SK-N-SH (cell line): ENCODE results near the gene ART1. TPM values are rescaled to one million over a fixed set of nuclear protein-coding genes. Genes with fewer than 3 reads are reported as not detected.

Source experiments
- CTCF ChIA-PET: fragments of 300-600, 350-600 bp; formaldehyde crosslinking; extraction: SDS; loops from one replicate; lab custom pipeline; 2021; lab: Yijun Ruan, JAX
- POLR2A ChIA-PET: fragments of 350-600 bp; sonication (Branson Sonifier 250); formaldehyde crosslinking; extraction: SDS; loops from one replicate; lab custom pipeline; 2020; ENCODE audit warnings: antibody characterized with exemption, inconsistent platforms; lab: Yijun Ruan, JAX
- DNase-seq: peaks from one replicate; pipeline ENCODE4 v3.0.0; 2012
- H2AFZ ChIP-seq: fragments of 200-600 bp; sonication (generic); 2 replicates; pipeline ENCODE4 v1.8.1; 2016; ENCODE audit warnings: antibody characterized with exemption, mild to moderate bottlenecking, low read depth
- H3F3A ChIP-seq: fragments of 200-600 bp; sonication (generic); replicated peaks from 2 replicates; pipeline ENCODE3; 2016; ENCODE audit warnings: antibody characterized with exemption, mild to moderate bottlenecking; ENCODE audit not compliant: insufficient read depth
- H3K27ac ChIP-seq, 2 experiments: fragments of 200-500 bp in 1 of 2; fragments of 200-600 bp in 1 of 2; sonication (Bioruptor generic) in 1 of 2; sonication (generic), shearing (Covaris generic) in 1 of 2; 2 replicates each; pipeline versions ENCODE4 v1.5.1 to v1.6.1; 2014 to 2016; ENCODE audit warnings: low read depth in 2 of 2, inconsistent platforms in 1 of 2, low read length in 1 of 2, mild to moderate bottlenecking in 1 of 2, mixed read lengths in 1 of 2
- H3K27me3 ChIP-seq: fragments of 200-600 bp; sonication (generic), shearing (Covaris generic); 2 replicates; pipeline ENCODE4 v1.6.1; 2016; ENCODE audit warnings: mixed run types; ENCODE audit not compliant: insufficient read depth
- H3K36me3 ChIP-seq, 2 experiments: fragments of 200-500 bp in 1 of 2; fragments of 200-600 bp in 1 of 2; sonication (Bioruptor generic) in 1 of 2; sonication (generic) in 1 of 2; replicated peaks in 1 of 2; 2 replicates each; pipeline versions ENCODE3 to v1.5.1; 2014 to 2016; ENCODE audit warnings: low read length in 1 of 2, mild to moderate bottlenecking in 1 of 2; ENCODE audit not compliant: insufficient read depth in 2 of 2, control insufficient read depth in 1 of 2
- H3K4me1 ChIP-seq, 2 experiments: fragments of 200-500 bp in 1 of 2; fragments of 200-600 bp in 1 of 2; sonication (Bioruptor generic) in 1 of 2; sonication (generic), shearing (Covaris generic) in 1 of 2; 2 replicates each; pipeline versions ENCODE4 v1.5.1 to v1.6.1; 2014 to 2016; ENCODE audit warnings: low read depth in 1 of 2, low read length in 1 of 2, mixed run types in 1 of 2; ENCODE audit not compliant: insufficient read depth in 2 of 2, control insufficient read depth in 1 of 2
- H3K4me2 ChIP-seq: fragments of 200-600 bp; sonication (generic), shearing (Covaris generic); 2 replicates; pipeline ENCODE4 v1.6.1; 2017; ENCODE audit warnings: mixed run types
- H3K4me3 ChIP-seq, 2 experiments: fragments of 200-500 bp in 1 of 2; fragments of 200-600 bp in 1 of 2; sonication (Bioruptor generic) in 1 of 2; sonication (generic), shearing (Covaris generic) in 1 of 2; 2 replicates each; pipeline versions ENCODE4 v1.5.1 to v1.8.1; 2014 to 2016; ENCODE audit warnings: low read depth in 2 of 2, inconsistent platforms in 1 of 2, low read length in 1 of 2, mild to moderate bottlenecking in 1 of 2, mixed read lengths in 1 of 2, moderate library complexity in 1 of 2
- H3K79me2 ChIP-seq: fragments of 200-600 bp; sonication (generic); 2 replicates; pipeline ENCODE4 v1.8.1; 2017; ENCODE audit warnings: mild to moderate bottlenecking; ENCODE audit not compliant: insufficient read depth
- H3K9ac ChIP-seq: fragments of 200-600 bp; sonication (generic); 2 replicates; pipeline ENCODE4 v1.6.1; 2017; ENCODE audit warnings: mixed run types
- H3K9me2 ChIP-seq: fragments of 200-600 bp; sonication (generic); 2 replicates; pipeline ENCODE4 v1.6.1; 2017; ENCODE audit warnings: mixed run types
- H3K9me3 ChIP-seq: fragments of 200-600 bp; sonication (generic); 2 replicates; pipeline ENCODE4 v1.6.1; 2017; ENCODE audit warnings: mixed run types, mild to moderate bottlenecking, moderate library complexity
- H4K20me1 ChIP-seq: fragments of 200-600 bp; sonication (generic); 2 replicates; pipeline ENCODE4 v1.6.1; 2017; ENCODE audit warnings: mild to moderate bottlenecking, mixed run types; ENCODE audit not compliant: insufficient read depth
- CHD2 ChIP-seq: fragments of 150-350 bp; IDR thresholded peaks from 2 replicates; pipeline ENCODE4 v1.6.1; 2018; ENCODE audit warnings: low read length; ENCODE audit not compliant: partially characterized antibody
- ELF1 ChIP-seq: IDR thresholded peaks from 2 replicates; pipeline ENCODE4 v1.4.0; 2012
- EZH2phosphoT487 ChIP-seq: fragments of 200-600 bp; sonication (generic); IDR thresholded peaks from 2 replicates; pipeline ENCODE4 v1.6.1; 2017; ENCODE audit warnings: low read depth, mixed run types, mild to moderate bottlenecking, antibody characterized with exemption, moderate library complexity, borderline replicate concordance
- FOSL2 ChIP-seq: IDR thresholded peaks from 2 replicates; pipeline ENCODE4 v1.4.0; 2012; ENCODE audit warnings: low read depth, mild to moderate bottlenecking, moderate library complexity, borderline replicate concordance
- FOXM1 ChIP-seq: IDR thresholded peaks from 2 replicates; pipeline ENCODE4 v1.4.0; 2012; ENCODE audit warnings: low read depth, mild to moderate bottlenecking
- JUND ChIP-seq: IDR thresholded peaks from 2 replicates; pipeline ENCODE4 v1.4.0; 2012
- RCOR1 ChIP-seq: fragments of 150-350 bp; IDR thresholded peaks from 2 replicates; pipeline ENCODE4 v1.6.1; 2017; ENCODE audit warnings: antibody characterized with exemption, low read length
- SIN3A ChIP-seq: IDR thresholded peaks from 2 replicates; pipeline ENCODE4 v1.6.1; 2012; ENCODE audit warnings: low read depth, mild to moderate bottlenecking, low read length, moderate library complexity, borderline replicate concordance
- SMC3 ChIP-seq: IDR thresholded peaks from 2 replicates; pipeline ENCODE4 v1.6.1; 2012; ENCODE audit warnings: low read depth, low read length, improper control_type of control experiment
- TAF1 ChIP-seq: IDR thresholded peaks from 2 replicates; pipeline ENCODE4 v1.6.1; 2012; ENCODE audit warnings: low read depth, mild to moderate bottlenecking, low read length, moderate library complexity, borderline replicate concordance
- TCF12 ChIP-seq: IDR thresholded peaks from 2 replicates; pipeline ENCODE4 v1.4.0; 2012
- YY1 ChIP-seq: IDR thresholded peaks from 2 replicates; pipeline ENCODE4 v1.4.0; 2012; ENCODE audit warnings: low read depth, mild to moderate bottlenecking
- WGBS: methylation state at CpG from one replicate; pipeline ENCODE4 v1.1.6; 2017; ENCODE audit warnings: low lambda C conversion rate; 5-methylcytosine and 5-hydroxymethylcytosine counted together
- polyA plus RNA-seq, 3 experiments: library from polyadenylated mRNA; depleted of rRNA; stranded (reverse); fragments of >200 nt; gene quantifications; 2 replicates each; pipeline ENCODE4 v1.2.3, GENCODE V29; 2012
- TF ChIP-seq, protein P1 (sequence below): fragments of 150-350 bp; IDR thresholded peaks from 2 replicates; pipeline ENCODE4 v1.6.1; 2016; ENCODE audit warnings: mild to moderate bottlenecking, low read depth, low read length
- TF ChIP-seq, protein P2 (sequence below): IDR thresholded peaks from 2 replicates; pipeline ENCODE4 v1.6.1; 2012; ENCODE audit warnings: mild to moderate bottlenecking, low read depth, low read length, moderate library complexity

Gene ART1
- polyA plus RNA-seq, 1 of the 3 experiments (the other 2 are of a cell fraction) = not detected

DNA sequence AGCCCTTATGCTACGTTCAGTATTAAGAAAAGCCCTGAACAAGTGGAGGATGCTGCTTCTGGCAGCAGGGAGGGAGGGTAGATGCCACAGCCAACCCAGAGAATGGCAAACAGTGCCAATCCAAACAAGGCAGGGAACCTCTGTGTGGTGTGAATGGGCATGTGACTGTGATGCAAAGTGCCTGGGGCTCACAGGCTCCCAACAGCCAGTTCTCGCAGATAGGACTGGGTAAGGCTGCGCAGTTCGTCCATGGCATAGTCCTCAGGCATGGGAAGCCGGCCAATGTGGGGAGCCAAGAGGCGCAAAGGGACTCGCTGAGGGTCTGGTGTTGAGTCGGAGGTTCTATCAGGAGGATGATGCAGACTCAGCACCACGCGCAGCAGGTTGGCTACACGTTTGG lies 31.0 kb downstream of the ART1 start:
- Histone ChIP-seq H3K27me3 (no peaks in the 10 kb centered on the region), H3K9me2 (no peaks in the 10 kb centered on the region), H3K4me3 (no peak overlapping the region), H4K20me1 (peaks cover 5% of the 10 kb centered on the region; the same call in 1 of the 2 replicates), H3K9me3 (no peaks in the 10 kb centered on the region), H2AFZ (no peak overlapping the region), H3K79me2 (no peaks in the 10 kb centered on the region), H3F3A (no peaks in the 10 kb centered on the region), H3K27ac (no peak overlapping the region), H3K4me1 (no peaks in the 10 kb centered on the region; a peak in 1 of 4 replicates), H3K4me2 (no peak overlapping the region)
- ChIA-PET CTCF (no interaction called here), POLR2A (no interaction called here)
- no peak for DNase-seq
- 99% methylated on average over 11 of the region's 11 CpGs for WGBS
- no peak for TF ChIP-seq FOSL2
- no peak for TF ChIP-seq YY1
- TF ChIP-seq CHD2 = no peak
- TF ChIP-seq, protein P1, sequence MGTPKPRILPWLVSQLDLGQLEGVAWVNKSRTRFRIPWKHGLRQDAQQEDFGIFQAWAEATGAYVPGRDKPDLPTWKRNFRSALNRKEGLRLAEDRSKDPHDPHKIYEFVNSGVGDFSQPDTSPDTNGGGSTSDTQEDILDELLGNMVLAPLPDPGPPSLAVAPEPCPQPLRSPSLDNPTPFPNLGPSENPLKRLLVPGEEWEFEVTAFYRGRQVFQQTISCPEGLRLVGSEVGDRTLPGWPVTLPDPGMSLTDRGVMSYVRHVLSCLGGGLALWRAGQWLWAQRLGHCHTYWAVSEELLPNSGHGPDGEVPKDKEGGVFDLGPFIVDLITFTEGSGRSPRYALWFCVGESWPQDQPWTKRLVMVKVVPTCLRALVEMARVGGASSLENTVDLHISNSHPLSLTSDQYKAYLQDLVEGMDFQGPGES = no peak
- no peak for TF ChIP-seq SIN3A
- no peak for TF ChIP-seq SMC3
- no peak for TF ChIP-seq JUND
- no peak for TF ChIP-seq EZH2phosphoT487
- TF ChIP-seq, all 33 proteins: peak for 0
- Histone ChIP-seq H3K9ac (no peak overlapping the region), H3K36me3 (peaks cover 55 to 72% of the 10 kb centered on the region in 2 experiments)

DNA sequence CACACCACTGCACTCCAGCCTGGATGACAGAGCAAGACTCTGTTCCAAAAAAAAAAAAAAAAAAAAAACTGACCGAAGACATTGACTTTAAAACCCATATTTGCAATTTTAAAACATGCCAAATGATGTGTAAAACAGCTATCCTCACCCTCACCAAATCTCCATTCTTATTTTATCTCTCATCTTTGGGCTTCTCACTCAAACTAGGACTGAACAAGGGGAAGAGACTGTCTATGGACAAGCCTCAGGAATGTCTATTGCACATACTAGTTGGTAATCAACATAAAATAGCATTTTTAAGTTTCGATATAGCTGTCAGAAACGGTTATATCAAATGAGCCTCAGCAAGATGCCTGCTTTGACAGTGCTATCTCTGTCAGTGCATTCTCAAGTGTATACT lies 34.1 kb downstream of the ART1 start:
- ChIA-PET CTCF (no interaction called here), POLR2A (no interaction called here)
- Histone ChIP-seq H3K36me3 (peaks cover 70 to 76% of the 10 kb centered on the region in 2 experiments), H3K79me2 (no peaks in the 10 kb centered on the region), H3K4me2 (no peak overlapping the region), H3K27me3 (no peaks in the 10 kb centered on the region), H4K20me1 (peaks cover 5% of the 10 kb centered on the region; the same call in 1 of the 2 replicates), H3K4me3 (no peak overlapping the region), H3K27ac (no peak overlapping the region), H3K9ac (no peak overlapping the region), H3F3A (no peaks in the 10 kb centered on the region), H3K4me1 (no peaks in the 10 kb centered on the region), H3K9me2 (no peaks in the 10 kb centered on the region), H3K9me3 (no peaks in the 10 kb centered on the region), H2AFZ (no peak overlapping the region)
- DNase-seq = no peak
- no peak for TF ChIP-seq TAF1
- TF ChIP-seq SIN3A = no peak
- TF ChIP-seq TCF12 = no peak
- no peak for TF ChIP-seq FOXM1
- TF ChIP-seq RCOR1 = no peak
- no peak for TF ChIP-seq ELF1
- TF ChIP-seq, protein P2, sequence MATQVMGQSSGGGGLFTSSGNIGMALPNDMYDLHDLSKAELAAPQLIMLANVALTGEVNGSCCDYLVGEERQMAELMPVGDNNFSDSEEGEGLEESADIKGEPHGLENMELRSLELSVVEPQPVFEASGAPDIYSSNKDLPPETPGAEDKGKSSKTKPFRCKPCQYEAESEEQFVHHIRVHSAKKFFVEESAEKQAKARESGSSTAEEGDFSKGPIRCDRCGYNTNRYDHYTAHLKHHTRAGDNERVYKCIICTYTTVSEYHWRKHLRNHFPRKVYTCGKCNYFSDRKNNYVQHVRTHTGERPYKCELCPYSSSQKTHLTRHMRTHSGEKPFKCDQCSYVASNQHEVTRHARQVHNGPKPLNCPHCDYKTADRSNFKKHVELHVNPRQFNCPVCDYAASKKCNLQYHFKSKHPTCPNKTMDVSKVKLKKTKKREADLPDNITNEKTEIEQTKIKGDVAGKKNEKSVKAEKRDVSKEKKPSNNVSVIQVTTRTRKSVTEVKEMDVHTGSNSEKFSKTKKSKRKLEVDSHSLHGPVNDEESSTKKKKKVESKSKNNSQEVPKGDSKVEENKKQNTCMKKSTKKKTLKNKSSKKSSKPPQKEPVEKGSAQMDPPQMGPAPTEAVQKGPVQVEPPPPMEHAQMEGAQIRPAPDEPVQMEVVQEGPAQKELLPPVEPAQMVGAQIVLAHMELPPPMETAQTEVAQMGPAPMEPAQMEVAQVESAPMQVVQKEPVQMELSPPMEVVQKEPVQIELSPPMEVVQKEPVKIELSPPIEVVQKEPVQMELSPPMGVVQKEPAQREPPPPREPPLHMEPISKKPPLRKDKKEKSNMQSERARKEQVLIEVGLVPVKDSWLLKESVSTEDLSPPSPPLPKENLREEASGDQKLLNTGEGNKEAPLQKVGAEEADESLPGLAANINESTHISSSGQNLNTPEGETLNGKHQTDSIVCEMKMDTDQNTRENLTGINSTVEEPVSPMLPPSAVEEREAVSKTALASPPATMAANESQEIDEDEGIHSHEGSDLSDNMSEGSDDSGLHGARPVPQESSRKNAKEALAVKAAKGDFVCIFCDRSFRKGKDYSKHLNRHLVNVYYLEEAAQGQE = no peak
- 89% methylated on average over 3 of the region's 3 CpGs for WGBS
